HAP-1 (cell line): ENCODE measurements around the gene EHBP1L1.

Experiments
- DNase-seq, 2 experiments: peaks; one replicate each; pipeline ENCODE4 v3.0.0-alpha.2; 2016 to 2020; ENCODE audit warnings: low spot score in 2 of 2
- H3K27me3 ChIP-seq: fragments of 250-450 bp; sonication (Bioruptor Pico); 2 replicates; pipeline ENCODE4 v1.5.1; 2020; ENCODE audit warnings: low read depth, mild to moderate bottlenecking, moderate library complexity
- H3K36me3 ChIP-seq: fragments of 250-450 bp; sonication (Bioruptor Pico); replicated peaks from 2 replicates; pipeline ENCODE4 v1.5.1; 2020; ENCODE audit warnings: mild to moderate bottlenecking
- H3K4me1 ChIP-seq: fragments of 250-450 bp; sonication (Bioruptor Pico); 2 replicates; pipeline ENCODE4 v1.5.1; 2020; ENCODE audit warnings: mild to moderate bottlenecking
- H3K4me3 ChIP-seq: fragments of 250-450 bp; sonication (Bioruptor Pico); 2 replicates; pipeline ENCODE4 v1.5.1; 2020; ENCODE audit warnings: mild to moderate bottlenecking, moderate library complexity
- H3K9me3 ChIP-seq: fragments of 250-450 bp; sonication (Bioruptor Pico); 2 replicates; pipeline ENCODE4 v1.5.1; 2020; ENCODE audit warnings: mild to moderate bottlenecking, moderate library complexity
- in situ Hi-C: fragments of 300-500 bp; cut with MboI; formaldehyde crosslinking; loops from 3 replicates; pipeline ENCODE4 v1.14.3; 2020; ENCODE audit warnings: low sequenced_read_pairs, inconsistent platforms, mixed read lengths

The EHBP1L1 gene

DNA sequence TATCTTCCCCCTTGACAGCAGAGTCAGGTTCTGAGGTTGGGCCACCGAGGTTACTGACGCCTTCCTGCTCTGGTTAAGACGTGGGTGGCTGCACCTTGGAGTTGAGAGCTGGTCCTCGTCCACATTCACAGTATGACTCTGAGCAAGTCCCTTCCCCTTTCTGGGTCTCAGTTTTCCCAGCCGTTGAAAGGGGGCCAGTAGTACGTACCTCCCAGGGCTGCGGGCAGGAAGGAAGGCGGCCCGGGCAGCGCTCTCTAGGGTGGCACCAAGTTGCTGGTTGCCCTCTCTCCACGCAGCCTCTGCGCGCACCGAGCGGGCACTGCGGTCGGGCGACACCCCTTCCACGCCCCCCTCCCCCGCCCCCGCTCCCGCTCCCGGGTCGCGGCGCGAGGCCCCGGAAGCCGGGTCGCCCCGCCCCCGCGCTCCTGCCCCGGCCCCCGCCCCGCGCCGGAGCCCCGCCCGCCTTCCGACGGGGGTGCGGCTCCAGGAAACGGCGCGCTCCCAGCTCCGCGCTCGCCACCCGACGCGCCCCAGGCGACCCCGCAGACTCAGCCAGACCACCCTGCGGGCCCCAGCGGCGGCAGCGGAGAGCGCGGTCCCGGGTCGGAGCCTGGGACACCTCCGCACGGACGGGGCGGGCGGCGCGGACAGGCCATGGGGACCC, at the start of gene EHBP1L1:
Gene EHBP1L1, plus strand, starts transcription at position 486 of the 664 bp plus-strand sequence. CDS start 250 bp downstream, outside the sequence.
- peaks cover 25% of the 10 kb centered on the region for H3K4me1 ChIP-seq

DNA sequence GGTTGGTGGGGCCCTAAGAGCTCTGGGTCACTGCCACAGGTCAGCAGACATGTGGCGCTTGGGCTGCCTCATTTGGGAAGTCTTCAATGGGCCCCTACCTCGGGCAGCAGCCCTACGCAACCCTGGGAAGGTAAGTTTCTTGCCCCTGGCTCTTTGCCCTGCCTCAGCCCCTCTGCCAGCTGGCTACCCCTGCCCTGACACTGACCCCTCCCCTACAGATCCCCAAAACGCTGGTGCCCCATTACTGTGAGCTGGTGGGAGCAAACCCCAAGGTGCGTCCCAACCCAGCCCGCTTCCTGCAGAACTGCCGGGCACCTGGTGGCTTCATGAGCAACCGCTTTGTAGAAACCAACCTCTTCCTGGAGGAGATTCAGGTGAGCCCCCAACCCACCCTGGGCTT, 49.1 kb upstream of the EHBP1L1 start:
- Histone ChIP-seq H3K4me3 (no peak overlapping the region), H3K4me1 (peaks cover 3% of the 10 kb centered on the region; the same call in 1 of the 2 replicates), H3K9me3 (no peaks in the 10 kb centered on the region), H3K27me3 (no peaks in the 10 kb centered on the region), H3K36me3 (peaks cover 40% of the 10 kb centered on the region)
- in situ Hi-C loops, result no loop called here
- no peak for DNase-seq

More for the DNA sequence above, at the start of gene EHBP1L1:
- Histone ChIP-seq H3K36me3 (peaks cover 7% of the 10 kb centered on the region), H3K4me3 (peak within 1 kb of the TSS; percentile 98), H3K27me3 (no peaks in the 10 kb centered on the region), H3K9me3 (no peaks in the 10 kb centered on the region)
- in situ Hi-C loops, result no loop called here
- peak; percentile 29 to 79 for DNase-seq

DNA sequence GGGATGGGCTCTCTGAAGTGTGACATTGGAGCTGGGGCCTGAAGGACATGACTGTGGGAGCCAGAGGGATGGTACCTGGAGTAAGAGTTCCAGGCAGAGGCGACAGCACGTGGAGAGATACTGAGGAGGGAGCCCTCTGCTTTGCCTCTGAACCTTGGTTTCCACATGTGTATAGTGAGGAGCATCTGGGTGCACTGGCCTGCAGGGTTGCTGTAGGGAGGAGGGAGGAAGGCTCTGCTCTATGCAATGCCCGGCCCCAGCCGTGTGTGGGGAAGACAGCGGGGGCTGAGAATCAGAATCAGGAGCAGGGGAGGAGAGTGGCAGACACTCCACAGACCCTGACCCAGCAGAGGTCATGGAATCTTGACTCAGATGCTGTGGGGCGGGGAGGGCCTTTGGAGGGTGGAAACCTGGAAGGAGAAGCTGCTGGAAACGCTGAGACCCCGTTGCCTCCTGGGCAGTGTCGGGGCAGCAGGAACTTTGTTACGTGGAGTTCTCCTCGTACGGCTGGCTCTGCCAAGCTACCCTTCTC, 47.0 kb upstream of the EHBP1L1 start:
- H3K27me3 ChIP-seq, result no peaks in the 10 kb centered on the region
- peaks cover 54% of the 10 kb centered on the region for H3K36me3 ChIP-seq
- H3K4me3 ChIP-seq, result no peak overlapping the region
- DNase-seq, result no peak
- peaks cover 3% of the 10 kb centered on the region; the same call in 1 of the 2 replicates for H3K4me1 ChIP-seq
- in situ Hi-C loops, result no loop called here
- H3K9me3 ChIP-seq, result no peaks in the 10 kb centered on the region

DNA sequence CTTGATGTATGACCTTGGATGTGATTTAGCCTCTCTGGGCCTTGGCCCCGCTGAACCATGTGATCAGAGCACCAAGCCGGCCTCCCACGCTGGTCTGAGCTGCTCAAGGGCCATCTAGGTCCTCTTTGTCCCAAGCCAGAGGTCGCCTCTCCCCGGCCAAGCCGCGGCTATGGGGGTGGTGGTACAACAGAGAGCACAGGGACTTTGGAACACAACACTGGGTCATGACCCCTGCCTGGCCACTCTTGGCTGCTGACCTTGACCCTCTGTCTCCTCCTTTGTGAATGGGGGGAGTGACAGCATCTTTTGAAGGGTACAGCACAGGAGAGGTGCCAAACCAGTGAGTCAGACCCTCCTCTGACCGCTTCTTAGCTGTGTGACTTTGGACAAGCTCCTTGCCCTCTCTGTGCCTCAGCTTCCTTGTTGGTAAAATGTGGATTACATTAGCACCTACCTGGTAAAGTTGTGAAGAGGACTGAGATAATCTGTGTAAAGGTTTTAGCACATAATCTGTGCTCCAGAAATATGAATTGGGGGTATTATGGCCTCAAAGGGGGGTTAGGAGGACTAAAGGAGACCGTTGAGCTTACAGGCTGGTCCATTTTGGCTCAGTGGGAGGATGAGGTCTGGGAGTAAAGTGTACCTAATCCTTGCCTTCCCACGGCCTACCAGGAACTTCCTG, 46.2 kb upstream of the EHBP1L1 start:
- in situ Hi-C loops, result no loop called here
- peaks cover 54% of the 10 kb centered on the region for H3K36me3 ChIP-seq
- no peak overlapping the region for H3K4me3 ChIP-seq
- H3K4me1 ChIP-seq, result no peaks in the 10 kb centered on the region
- no peaks in the 10 kb centered on the region for H3K9me3 ChIP-seq
- no peaks in the 10 kb centered on the region for H3K27me3 ChIP-seq
- DNase-seq, result no peak

DNA sequence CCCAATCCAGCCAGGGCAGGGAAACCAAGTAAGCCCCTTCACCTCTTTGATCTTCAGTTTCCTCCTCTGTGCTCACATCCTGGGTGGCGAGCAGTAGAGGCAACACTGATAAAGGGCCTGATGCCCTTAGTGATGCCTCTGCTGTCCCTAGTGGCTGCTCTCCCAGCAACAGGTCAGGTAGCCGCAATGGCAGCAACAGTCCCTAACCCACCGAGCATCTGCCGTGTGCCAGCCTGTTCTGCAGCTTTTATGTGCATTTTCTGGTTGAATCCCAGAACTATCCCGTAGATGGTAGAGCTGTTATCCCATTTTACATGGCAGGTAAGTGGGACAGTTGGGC, 45.7 kb upstream of the EHBP1L1 start:
- H3K36me3 ChIP-seq, result peaks cover 53% of the 10 kb centered on the region
- no peak for DNase-seq
- H3K4me3 ChIP-seq, result no peak overlapping the region
- no peaks in the 10 kb centered on the region for H3K4me1 ChIP-seq
- in situ Hi-C loops, result no loop called here
- H3K27me3 ChIP-seq, result no peaks in the 10 kb centered on the region
- no peaks in the 10 kb centered on the region for H3K9me3 ChIP-seq

DNA sequence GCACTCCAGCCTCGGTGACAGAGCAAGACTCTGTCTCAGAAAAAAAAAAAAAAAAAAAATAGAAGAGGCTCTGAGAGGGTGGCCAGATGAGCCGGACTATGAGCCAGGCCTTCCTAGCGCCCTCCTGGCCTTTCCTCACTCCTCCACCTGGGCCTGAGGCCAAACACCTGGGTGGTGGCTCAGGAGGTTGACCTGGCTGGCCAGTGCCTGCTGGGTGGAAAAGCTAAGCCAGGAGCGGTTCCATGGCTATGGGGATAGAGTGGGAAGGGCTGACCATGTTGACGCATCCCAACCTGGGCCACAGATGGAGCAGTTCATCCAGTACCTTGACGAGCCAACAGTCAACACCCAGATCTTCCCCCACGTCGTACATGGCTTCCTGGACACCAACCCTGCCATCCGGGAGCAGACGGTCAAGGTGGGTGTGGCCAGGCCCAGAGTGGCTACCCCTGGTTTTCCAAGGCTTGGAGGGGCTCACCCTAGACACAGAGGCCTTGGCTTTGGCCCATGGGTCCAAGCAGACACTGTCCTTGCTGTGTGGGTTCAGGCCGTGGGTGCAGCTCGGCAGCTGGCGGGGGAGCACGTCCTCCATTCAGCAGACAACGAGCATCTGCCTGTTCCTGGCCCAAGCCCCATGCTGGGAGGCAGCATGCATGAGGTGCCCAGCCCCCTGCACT, 43.3 kb upstream of the EHBP1L1 start:
- in situ Hi-C loops, result no loop called here
- H3K36me3 ChIP-seq, result peaks cover 52% of the 10 kb centered on the region
- H3K4me3 ChIP-seq, result no peak overlapping the region

DNA sequence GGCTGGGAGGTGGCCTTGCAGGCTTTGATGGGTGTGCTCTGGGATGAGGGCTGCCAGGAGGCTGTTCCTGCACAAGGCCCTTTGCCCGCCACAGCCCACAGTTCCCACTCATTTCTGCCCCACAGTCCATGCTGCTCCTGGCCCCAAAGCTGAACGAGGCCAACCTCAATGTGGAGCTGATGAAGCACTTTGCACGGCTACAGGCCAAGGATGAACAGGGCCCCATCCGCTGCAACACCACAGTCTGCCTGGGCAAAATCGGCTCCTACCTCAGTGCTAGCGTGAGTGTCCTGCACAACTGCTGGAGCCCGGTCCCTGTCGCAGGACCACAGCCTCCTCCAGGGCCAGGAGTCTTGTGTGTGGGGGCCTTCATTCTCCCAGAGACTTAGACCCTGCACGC, 40.8 kb upstream of the EHBP1L1 start:
- in situ Hi-C loops, result no loop called here
- Histone ChIP-seq H3K27me3 (no peaks in the 10 kb centered on the region), H3K36me3 (peaks cover 54% of the 10 kb centered on the region), H3K9me3 (no peaks in the 10 kb centered on the region), H3K4me1 (no peaks in the 10 kb centered on the region; the same call in none of the 2 replicates), H3K4me3 (no peak overlapping the region)
- DNase-seq, result no peak

More for the DNA sequence above, 43.3 kb upstream of the EHBP1L1 start:
- DNase-seq, result no peak
- Histone ChIP-seq H3K9me3 (no peaks in the 10 kb centered on the region), H3K27me3 (no peaks in the 10 kb centered on the region), H3K4me1 (no peaks in the 10 kb centered on the region)

DNA sequence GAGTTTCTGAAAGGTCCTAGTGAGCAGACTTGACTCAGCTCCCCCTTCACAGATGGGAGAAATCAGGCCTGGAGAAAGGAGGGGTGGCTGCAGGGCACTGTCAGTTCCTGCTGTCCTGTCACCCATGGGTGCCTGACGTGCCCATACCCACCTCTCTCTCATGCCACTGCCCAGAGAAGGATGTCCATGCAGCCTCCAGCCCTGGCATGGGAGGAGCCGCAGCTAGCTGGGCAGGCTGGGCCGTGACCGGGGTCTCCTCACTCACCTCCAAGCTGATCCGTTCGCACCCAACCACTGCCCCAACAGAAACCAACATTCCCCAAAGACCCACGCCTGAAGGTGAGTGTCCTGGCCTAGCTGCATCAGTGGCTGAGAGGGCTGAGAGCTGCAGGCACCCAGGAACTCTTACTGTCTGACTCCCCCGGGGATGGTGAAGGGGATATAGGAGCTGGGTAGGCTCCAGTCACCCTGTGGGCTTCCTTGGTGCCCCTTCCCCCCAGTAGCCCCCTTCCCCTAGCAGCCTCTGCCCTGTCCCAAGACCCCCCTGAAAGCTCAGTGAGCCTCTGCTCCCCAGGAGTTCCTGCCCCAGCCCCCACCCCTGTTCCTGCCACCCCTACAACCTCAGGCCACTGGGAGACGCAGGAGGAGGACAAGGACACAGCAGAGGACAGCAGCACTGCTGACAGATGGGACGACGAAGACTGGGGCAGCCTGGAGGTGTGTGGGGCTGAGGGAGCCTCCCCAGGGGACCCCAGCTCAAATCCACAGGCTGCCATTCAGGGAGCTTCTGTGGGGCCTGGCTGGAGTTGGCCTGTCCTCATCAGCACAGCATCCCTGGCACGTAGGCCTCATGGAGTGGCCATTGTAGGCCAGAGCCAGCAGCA, 39.2 kb upstream of the EHBP1L1 start:
- Histone ChIP-seq H3K9me3 (no peaks in the 10 kb centered on the region), H3K4me1 (no peaks in the 10 kb centered on the region; the same call in none of the 2 replicates), H3K36me3 (peaks cover 42% of the 10 kb centered on the region), H3K27me3 (no peaks in the 10 kb centered on the region), H3K4me3 (no peak overlapping the region)
- DNase-seq, result no peak
- in situ Hi-C loops, result no loop called here

DNA sequence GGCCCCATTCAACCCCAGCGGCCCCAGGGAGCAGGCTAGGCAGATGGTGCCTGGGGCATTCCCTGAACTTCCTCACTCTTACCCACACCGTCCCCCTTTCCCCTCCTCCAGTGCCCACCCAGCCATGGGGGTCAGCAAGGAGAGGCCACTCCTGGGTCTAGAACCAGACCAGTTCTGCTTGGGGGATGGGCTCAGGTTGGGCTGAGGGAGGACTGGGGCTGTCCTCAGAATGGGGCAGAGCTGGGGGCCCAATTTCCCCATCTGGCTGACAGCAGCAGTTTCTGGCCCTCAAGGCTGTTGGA, 38.6 kb upstream of the EHBP1L1 start:
- no peak for DNase-seq
- H3K4me3 ChIP-seq, result no peak overlapping the region
- H3K9me3 ChIP-seq, result no peaks in the 10 kb centered on the region
- H3K27me3 ChIP-seq, result no peaks in the 10 kb centered on the region
- H3K36me3 ChIP-seq, result peaks cover 39% of the 10 kb centered on the region
- no peaks in the 10 kb centered on the region; the same call in none of the 2 replicates for H3K4me1 ChIP-seq
- in situ Hi-C loops, result no loop called here

DNA sequence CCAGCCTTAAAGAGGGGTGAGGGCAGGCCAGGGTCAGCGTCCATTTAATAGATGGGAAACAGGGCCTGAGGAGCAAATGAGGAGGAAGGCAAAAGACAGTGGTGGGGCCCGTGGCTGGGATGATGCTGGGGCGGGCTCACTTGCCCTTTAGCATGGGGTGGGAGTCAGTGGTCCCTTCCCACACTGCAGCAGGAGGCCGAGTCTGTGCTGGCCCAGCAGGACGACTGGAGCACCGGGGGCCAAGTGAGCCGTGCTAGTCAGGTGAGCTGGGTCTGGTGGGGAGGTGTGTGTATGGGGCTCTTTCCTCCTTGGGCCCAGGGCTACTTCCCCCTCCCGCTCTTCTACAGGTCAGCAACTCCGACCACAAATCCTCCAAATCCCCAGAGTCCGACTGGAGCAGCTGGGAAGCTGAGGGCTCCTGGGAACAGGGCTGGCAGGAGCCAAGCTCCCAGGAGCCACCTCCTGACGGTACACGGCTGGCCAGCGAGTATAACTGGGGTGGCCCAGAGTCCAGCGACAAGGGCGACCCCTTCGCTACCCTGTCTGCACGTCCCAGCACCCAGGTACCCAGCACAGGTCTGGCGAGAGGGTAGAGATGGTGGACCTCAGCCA, 38.1 kb upstream of the EHBP1L1 start:
- Histone ChIP-seq H3K9me3 (no peaks in the 10 kb centered on the region), H3K4me1 (no peaks in the 10 kb centered on the region; the same call in none of the 2 replicates), H3K27me3 (no peaks in the 10 kb centered on the region), H3K36me3 (peaks cover 35% of the 10 kb centered on the region), H3K4me3 (no peak overlapping the region)
- DNase-seq, result no peak
- in situ Hi-C loops, result no loop called here

DNA sequence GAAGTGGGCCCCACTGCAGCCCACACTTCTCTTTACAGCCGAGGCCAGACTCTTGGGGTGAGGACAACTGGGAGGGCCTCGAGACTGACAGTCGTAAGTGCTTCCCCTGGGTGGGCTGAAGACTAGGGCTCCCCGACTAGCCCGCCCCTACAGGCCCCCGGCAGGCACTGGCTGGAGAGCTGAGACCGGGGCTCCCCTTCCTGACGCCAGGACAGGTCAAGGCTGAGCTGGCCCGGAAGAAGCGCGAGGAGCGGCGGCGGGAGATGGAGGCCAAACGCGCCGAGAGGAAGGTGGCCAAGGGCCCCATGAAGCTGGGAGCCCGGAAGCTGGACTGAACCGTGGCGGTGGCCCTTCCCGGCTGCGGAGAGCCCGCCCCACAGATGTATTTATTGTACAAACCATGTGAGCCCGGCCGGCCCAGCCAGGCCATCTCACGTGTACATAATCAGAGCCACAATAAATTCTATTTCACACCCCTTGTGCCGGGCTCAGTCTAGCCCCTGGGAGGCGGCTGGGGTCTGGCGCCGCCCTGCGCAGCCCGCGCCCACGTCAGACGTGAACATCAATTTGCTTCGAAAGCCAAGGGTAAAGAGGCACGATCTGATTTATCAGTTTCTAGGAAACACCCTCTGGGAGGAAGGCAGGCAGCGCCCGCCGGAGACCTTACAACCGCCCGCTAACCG, 37.5 kb upstream of the EHBP1L1 start:
- DNase-seq, result no peak
- Histone ChIP-seq H3K4me1 (no peaks in the 10 kb centered on the region; the same call in none of the 2 replicates), H3K4me3 (no peak overlapping the region), H3K9me3 (no peaks in the 10 kb centered on the region), H3K36me3 (peaks cover 29% of the 10 kb centered on the region), H3K27me3 (no peaks in the 10 kb centered on the region)
- in situ Hi-C loops, result no loop called here

DNA sequence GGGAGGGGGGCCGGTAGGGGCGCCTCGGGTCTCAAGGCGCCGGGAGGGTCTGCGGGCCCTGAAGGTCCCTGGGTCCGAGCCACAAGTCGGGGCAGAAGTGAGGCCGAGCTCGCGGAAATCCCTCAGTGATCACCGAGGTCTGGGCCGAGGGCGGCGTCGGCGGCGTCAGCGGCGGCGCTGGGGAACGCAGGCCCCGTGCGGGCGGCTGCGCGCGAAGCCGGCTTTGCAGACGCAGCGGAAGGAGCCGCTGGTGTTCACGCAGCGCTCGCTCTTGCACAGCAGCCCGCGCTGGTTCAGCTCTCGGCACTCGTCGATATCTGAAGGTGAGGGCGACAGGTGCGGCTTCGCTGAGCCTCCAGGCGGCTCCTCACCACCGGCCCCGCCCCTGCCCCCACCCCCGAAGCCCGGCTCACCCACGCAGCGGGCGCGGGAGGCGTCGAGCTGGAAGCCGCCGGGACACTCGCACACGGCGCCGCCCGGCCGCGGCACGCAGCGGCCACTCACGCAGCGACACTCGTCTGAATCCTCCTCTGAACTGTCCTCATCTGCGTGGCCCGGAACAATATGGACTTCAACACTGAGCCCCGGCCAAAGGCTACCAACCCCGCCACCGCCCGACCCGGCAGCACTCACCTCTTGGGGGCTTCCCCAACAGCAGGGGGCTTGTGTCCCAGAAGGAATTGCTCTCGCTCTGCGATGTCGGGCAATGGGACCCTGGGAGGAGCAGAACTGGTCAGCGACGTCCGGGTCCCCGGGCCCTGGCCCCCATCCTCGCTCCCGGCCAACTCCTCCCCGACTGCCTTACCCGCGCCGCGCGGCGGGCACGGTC, 36.7 kb upstream of the EHBP1L1 start:
- Histone ChIP-seq H3K4me3 (no peak overlapping the region), H3K4me1 (no peaks in the 10 kb centered on the region; the same call in none of the 2 replicates), H3K27me3 (no peaks in the 10 kb centered on the region), H3K36me3 (peaks cover 29% of the 10 kb centered on the region), H3K9me3 (no peaks in the 10 kb centered on the region)
- in situ Hi-C loops, result no loop called here
- DNase-seq, result no peak
